AG09319 (cell line): ENCODE results near the gene IPO4.

Experiments used
- DNase-seq: peaks from one replicate; pipeline ENCODE4 v3.0.0-alpha.2; 2010; ENCODE audit warnings: low read depth; ENCODE audit errors: extremely low read depth
- TF ChIP-seq, protein P1 (sequence below): IDR thresholded peaks from 2 replicates; pipeline ENCODE4 v1.5.1; 2011; ENCODE audit warnings: low read depth, mild to moderate bottlenecking, inconsistent platforms, low read length, moderate library complexity

IPO4 gene

DNA sequence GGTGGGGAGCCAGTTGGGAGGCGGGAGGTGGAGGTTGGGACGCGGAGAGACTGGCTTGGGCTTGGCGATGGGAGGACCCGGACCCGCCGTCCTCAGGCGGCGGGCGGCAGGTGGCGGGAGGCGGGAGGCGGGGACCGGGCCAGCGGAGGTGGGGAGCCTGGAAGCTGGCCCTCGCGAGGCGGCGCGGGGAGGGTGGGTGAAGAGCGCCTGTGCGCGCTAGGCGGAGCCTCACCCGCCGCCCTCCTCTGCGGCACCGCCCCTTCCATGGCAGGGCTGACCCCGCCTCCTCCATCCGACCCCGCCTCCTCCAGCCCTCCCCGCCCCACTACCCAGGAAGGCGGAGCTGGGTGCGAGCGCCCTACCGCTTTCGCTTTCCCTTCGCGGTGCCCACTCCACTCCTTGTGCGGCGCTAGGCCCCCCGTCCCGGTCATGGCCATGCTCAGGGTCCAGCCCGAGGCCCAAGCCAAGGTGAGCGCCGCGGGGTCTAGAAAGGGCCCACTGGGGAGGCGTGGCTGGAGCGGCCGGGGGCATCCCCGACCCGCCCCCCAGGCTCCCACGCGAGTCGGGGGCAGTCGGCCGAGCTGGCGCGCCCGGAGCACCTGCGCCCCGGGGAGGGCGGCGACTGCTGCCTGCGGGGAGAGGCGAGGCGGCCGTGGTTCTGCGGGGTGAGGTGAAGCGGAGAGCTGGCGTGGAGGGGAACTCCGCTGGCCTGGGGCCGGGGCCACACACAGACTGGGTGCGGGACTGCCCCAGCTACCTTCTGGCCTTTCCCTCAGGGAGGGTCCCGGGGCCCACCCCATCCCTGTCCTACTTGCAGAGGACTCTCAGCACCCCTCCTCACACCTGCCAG lies 52.6 kb downstream of the IPO4 start, which contains the start of gene PSME1:
PSME1 (plus strand) TSS at position 361 of the 850 bp plus-strand sequence; CDS start at position 430, 69 bp downstream.
- TF ChIP-seq, protein P1, sequence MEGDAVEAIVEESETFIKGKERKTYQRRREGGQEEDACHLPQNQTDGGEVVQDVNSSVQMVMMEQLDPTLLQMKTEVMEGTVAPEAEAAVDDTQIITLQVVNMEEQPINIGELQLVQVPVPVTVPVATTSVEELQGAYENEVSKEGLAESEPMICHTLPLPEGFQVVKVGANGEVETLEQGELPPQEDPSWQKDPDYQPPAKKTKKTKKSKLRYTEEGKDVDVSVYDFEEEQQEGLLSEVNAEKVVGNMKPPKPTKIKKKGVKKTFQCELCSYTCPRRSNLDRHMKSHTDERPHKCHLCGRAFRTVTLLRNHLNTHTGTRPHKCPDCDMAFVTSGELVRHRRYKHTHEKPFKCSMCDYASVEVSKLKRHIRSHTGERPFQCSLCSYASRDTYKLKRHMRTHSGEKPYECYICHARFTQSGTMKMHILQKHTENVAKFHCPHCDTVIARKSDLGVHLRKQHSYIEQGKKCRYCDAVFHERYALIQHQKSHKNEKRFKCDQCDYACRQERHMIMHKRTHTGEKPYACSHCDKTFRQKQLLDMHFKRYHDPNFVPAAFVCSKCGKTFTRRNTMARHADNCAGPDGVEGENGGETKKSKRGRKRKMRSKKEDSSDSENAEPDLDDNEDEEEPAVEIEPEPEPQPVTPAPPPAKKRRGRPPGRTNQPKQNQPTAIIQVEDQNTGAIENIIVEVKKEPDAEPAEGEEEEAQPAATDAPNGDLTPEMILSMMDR: no peak
- DNase-seq: peak; percentile 63

- TF ChIP-seq, protein P1: no peak
- no peak for DNase-seq
These were observed 53.1 kb downstream of the IPO4 start for GRCh38 chr14:24135584-24135833.

DNA sequence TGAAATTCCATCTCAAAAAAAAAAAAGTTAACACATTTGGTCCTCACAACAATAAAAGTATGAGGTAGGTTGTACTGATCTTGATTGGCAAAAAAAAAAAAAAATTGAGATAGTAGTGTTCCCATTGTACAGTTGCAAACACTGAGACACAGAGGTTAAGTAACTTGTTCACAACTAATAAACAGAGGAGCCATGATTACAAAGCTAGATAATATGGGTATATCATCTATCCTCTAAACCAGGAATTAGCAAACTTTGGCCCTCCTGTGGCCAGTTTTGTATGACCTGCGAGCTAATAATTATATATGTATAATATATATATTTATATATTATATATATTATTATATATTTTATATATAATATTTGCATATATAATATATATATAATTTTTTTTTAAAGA lies 54.9 kb downstream of the IPO4 start:
- TF ChIP-seq, protein P1: no peak
- DNase-seq: no peak

DNA sequence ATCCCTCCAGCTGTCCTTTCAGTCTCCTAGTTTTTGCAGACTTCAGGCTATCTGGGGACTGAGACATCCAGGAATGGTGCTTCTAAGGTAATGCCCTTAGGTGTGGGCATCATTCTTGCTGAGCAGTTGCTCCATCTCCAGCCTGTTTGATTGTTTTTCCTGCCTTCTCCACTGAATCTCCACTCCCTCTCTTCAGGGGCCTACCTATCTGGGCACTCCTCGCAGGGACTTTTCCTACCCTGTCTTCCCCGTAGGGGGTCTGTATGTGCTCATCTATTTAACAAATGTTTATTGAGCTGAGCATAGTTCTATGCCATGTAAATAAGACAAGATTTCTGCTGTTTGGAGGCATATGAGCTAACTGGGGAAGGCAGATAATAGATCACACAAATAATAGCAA lies 55.6 kb downstream of the IPO4 start:
- DNase-seq: no peak
- TF ChIP-seq, protein P1: no peak

- TF ChIP-seq, protein P1: no peak
These were observed 56.4 kb downstream of the IPO4 start for GRCh38 chr14:24132061-24132685.

DNA sequence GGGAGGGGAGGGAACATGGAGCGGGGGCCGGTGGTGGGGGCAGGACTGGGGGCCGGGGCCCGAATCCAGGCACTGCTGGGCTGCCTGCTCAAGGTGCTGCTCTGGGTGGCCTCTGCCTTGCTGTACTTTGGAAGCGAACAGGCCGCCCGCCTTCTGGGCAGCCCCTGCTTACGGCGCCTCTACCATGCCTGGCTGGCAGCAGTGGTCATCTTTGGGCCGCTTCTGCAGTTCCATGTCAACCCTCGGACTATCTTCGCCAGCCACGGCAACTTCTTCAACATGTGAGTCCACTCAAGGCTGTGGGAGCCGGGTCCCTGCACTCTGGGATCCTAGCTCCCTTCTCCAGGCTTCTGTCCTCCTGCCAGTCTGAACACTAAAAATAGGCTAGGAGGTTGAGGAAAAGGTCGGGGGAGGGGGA lies 57.1 kb downstream of the IPO4 start:
- TF ChIP-seq, protein P1: no peak
- DNase-seq: no peak

More at GRCh38 chr14:24132061-24132685, 56.4 kb downstream of the IPO4 start:
- no peak for DNase-seq
